ENCODE results near the gene LHFPL4. TPM values are rescaled to one million over a fixed set of nuclear protein-coding genes. Genes with fewer than 3 reads are reported as not detected.
"Not testable (repeated sequence)": the region's sequence is repeated elsewhere in the genome, so short reads cannot be mapped to it uniquely, and the experiment has no call there.

The LHFPL4 gene
- polyA plus RNA-seq (2013, experiment 1 of 2) = 1.3 TPM
- 1.4 TPM for polyA plus RNA-seq (2013, experiment 2 of 2)

- H3K79me2 ChIP-seq (ENCODE audit: control insufficient read depth, insufficient read depth, low read length) = no peaks in the 10 kb centered on the region
- peak within 1 kb of the TSS; percentile 59 for H3K4me2 ChIP-seq (ENCODE audit: low read length)
- no peak within 1 kb of the TSS for H2AK5ac ChIP-seq (ENCODE audit: low read length)
- no peak within 1 kb of the TSS for H4K8ac ChIP-seq (ENCODE audit: low read depth, low read length)
- H2BK120ac ChIP-seq (ENCODE audit: low read depth, low read length) = no peak within 1 kb of the TSS
- no peak within 1 kb of the TSS for H3K18ac ChIP-seq (ENCODE audit: low read length)
- DNase-seq = peak; percentile 20
- no peak within 1 kb of the TSS for H3K27ac ChIP-seq (ENCODE audit: low read depth, low read length)
- WGBS (ENCODE audit: extremely low coverage, insufficient coverage, low lambda C conversion rate) = no CpG with 5 or more reads among the region's 75 CpGs
- no peak within 1 kb of the TSS for H2BK5ac ChIP-seq (ENCODE audit: low read length)
- H3K4ac ChIP-seq (ENCODE audit: low read depth, low read length) = no peak within 1 kb of the TSS
- H3K79me1 ChIP-seq (ENCODE audit: low read length) = no peaks in the 10 kb centered on the region
- no peaks in the 10 kb centered on the region for H3K36me3 ChIP-seq (ENCODE audit: control insufficient read depth, insufficient read depth, low read length)
- peak within 1 kb of the TSS; percentile 74 for H3K56ac ChIP-seq (ENCODE audit: low read length)
- no peak within 1 kb of the TSS for H3K23ac ChIP-seq (ENCODE audit: low read length)
- peaks cover 2% of the 10 kb centered on the region for H3K27me3 ChIP-seq (ENCODE audit: insufficient read depth, low read length, poor library complexity)
- no peak within 1 kb of the TSS for H4K5ac ChIP-seq (ENCODE audit: low read length)
- no peaks in the 10 kb centered on the region for H3K4me1 ChIP-seq (ENCODE audit: control insufficient read depth, low read depth, low read length)
- H2BK15ac ChIP-seq (replicated peaks; ENCODE audit: low read depth) = no peak within 1 kb of the TSS
- peak within 1 kb of the TSS; percentile 42 for H3K4me3 ChIP-seq (ENCODE audit: low read length)
- H3K9ac ChIP-seq (ENCODE audit: low read length) = peak within 1 kb of the TSS; percentile 44
These were observed at the start of gene LHFPL4 for GRCh38 chr3:9553021-9553947. Gene LHFPL4 (minus strand): TSS chr3:9553822. CDS start chr3:9552679, 1,143 bp downstream.

- Histone ChIP-seq H3K4me1 (ENCODE audit: control insufficient read depth, low read depth, low read length) (no peaks in the 10 kb centered on the region), H3K9ac (ENCODE audit: low read length) (no peak overlapping the region), H2BK15ac (replicated peaks; ENCODE audit: low read depth) (no peak overlapping the region), H4K8ac (ENCODE audit: low read depth, low read length) (no peak overlapping the region), H3K79me1 (ENCODE audit: low read length) (no peaks in the 10 kb centered on the region), H3K4me2 (ENCODE audit: low read length) (no peak overlapping the region), H3K18ac (ENCODE audit: low read length) (no peak overlapping the region), H3K56ac (ENCODE audit: low read length) (no peak overlapping the region), H3K23ac (ENCODE audit: low read length) (no peak overlapping the region), H2BK5ac (ENCODE audit: low read length) (no peak overlapping the region), H3K4me3 (ENCODE audit: low read length) (no peak overlapping the region), H3K4ac (ENCODE audit: low read depth, low read length) (no peak overlapping the region), H3K27ac (ENCODE audit: low read depth, low read length) (no peak overlapping the region), H3K79me2 (ENCODE audit: control insufficient read depth, insufficient read depth, low read length) (no peaks in the 10 kb centered on the region), H3K27me3 (ENCODE audit: insufficient read depth, low read length, poor library complexity) (no peaks in the 10 kb centered on the region), H3K36me3 (ENCODE audit: control insufficient read depth, insufficient read depth, low read length) (no peaks in the 10 kb centered on the region), H4K5ac (ENCODE audit: low read length) (no peak overlapping the region), H2AK5ac (ENCODE audit: low read length) (no peak overlapping the region), H2BK120ac (ENCODE audit: low read depth, low read length) (no peak overlapping the region)
- no CpG with 5 or more reads among the region's 4 CpGs for WGBS (ENCODE audit: extremely low coverage, insufficient coverage, low lambda C conversion rate)
- DNase-seq = no peak
These were observed 49.0 kb upstream of the LHFPL4 start for GRCh38 chr3:9602620-9603019.

- not testable (repeated sequence) for H2AK5ac ChIP-seq (ENCODE audit: low read length); H3K23ac ChIP-seq (ENCODE audit: low read length); H3K4me1 ChIP-seq (ENCODE audit: control insufficient read depth, low read depth, low read length); H3K36me3 ChIP-seq (ENCODE audit: control insufficient read depth, insufficient read depth, low read length); H3K27me3 ChIP-seq (ENCODE audit: insufficient read depth, low read length, poor library complexity); H3K18ac ChIP-seq (ENCODE audit: low read length); H3K4ac ChIP-seq (ENCODE audit: low read depth, low read length); H4K8ac ChIP-seq (ENCODE audit: low read depth, low read length); H3K79me2 ChIP-seq (ENCODE audit: control insufficient read depth, insufficient read depth, low read length); H2BK120ac ChIP-seq (ENCODE audit: low read depth, low read length); DNase-seq; H3K27ac ChIP-seq (ENCODE audit: low read depth, low read length); H3K4me2 ChIP-seq (ENCODE audit: low read length); H3K79me1 ChIP-seq (ENCODE audit: low read length); H3K56ac ChIP-seq (ENCODE audit: low read length); H4K5ac ChIP-seq (ENCODE audit: low read length); H2BK5ac ChIP-seq (ENCODE audit: low read length); H3K4me3 ChIP-seq (ENCODE audit: low read length); H2BK15ac ChIP-seq (replicated peaks; ENCODE audit: low read depth); H3K9ac ChIP-seq (ENCODE audit: low read length)
- no CpG with 5 or more reads among the region's 24 CpGs for WGBS (ENCODE audit: extremely low coverage, insufficient coverage, low lambda C conversion rate)
These were observed 47.5 kb upstream of the LHFPL4 start for GRCh38 chr3:9601006-9601581.

GRCh38 chr3:9600597-9600996 is 47.0 kb upstream of the LHFPL4 start:
- H4K5ac ChIP-seq (ENCODE audit: low read length) = no peak overlapping the region
- H4K8ac ChIP-seq (ENCODE audit: low read depth, low read length) = no peak overlapping the region
- no peaks in the 10 kb centered on the region for H3K79me1 ChIP-seq (ENCODE audit: low read length)
- no peak overlapping the region for H3K27ac ChIP-seq (ENCODE audit: low read depth, low read length)
- no peak overlapping the region for H3K9ac ChIP-seq (ENCODE audit: low read length)
- no peak for DNase-seq
- no CpG with 5 or more reads among the region's 42 CpGs for WGBS (ENCODE audit: extremely low coverage, insufficient coverage, low lambda C conversion rate)
- H3K79me2 ChIP-seq (ENCODE audit: control insufficient read depth, insufficient read depth, low read length) = no peaks in the 10 kb centered on the region
- no peaks in the 10 kb centered on the region for H3K36me3 ChIP-seq (ENCODE audit: control insufficient read depth, insufficient read depth, low read length)
- no peak overlapping the region for H3K18ac ChIP-seq (ENCODE audit: low read length)
- no peak overlapping the region for H3K4me2 ChIP-seq (ENCODE audit: low read length)
- H2BK120ac ChIP-seq (ENCODE audit: low read depth, low read length) = no peak overlapping the region
- H3K4me1 ChIP-seq (ENCODE audit: control insufficient read depth, low read depth, low read length) = no peaks in the 10 kb centered on the region
- H3K4me3 ChIP-seq (ENCODE audit: low read length) = no peak overlapping the region
- no peak overlapping the region for H3K23ac ChIP-seq (ENCODE audit: low read length)
- no peaks in the 10 kb centered on the region for H3K27me3 ChIP-seq (ENCODE audit: insufficient read depth, low read length, poor library complexity)
- no peak overlapping the region for H3K56ac ChIP-seq (ENCODE audit: low read length)
- H3K4ac ChIP-seq (ENCODE audit: low read depth, low read length) = no peak overlapping the region
- no peak overlapping the region for H2AK5ac ChIP-seq (ENCODE audit: low read length)
- no peak overlapping the region for H2BK15ac ChIP-seq (replicated peaks; ENCODE audit: low read depth)
- no peak overlapping the region for H2BK5ac ChIP-seq (ENCODE audit: low read length)

- no CpG with 5 or more reads among the region's 7 CpGs for WGBS (ENCODE audit: extremely low coverage, insufficient coverage, low lambda C conversion rate)
These were observed 45.3 kb upstream of the LHFPL4 start for GRCh38 chr3:9598783-9599387.

More at GRCh38 chr3:9598783-9599387, 45.3 kb upstream of the LHFPL4 start:
- H3K27ac ChIP-seq (ENCODE audit: low read depth, low read length) = no peak overlapping the region
- no peak for DNase-seq
- no peaks in the 10 kb centered on the region for H3K79me1 ChIP-seq (ENCODE audit: low read length)
- H3K56ac ChIP-seq (ENCODE audit: low read length) = no peak overlapping the region
- H3K4me3 ChIP-seq (ENCODE audit: low read length) = no peak overlapping the region
- no peaks in the 10 kb centered on the region for H3K36me3 ChIP-seq (ENCODE audit: control insufficient read depth, insufficient read depth, low read length)
- H2BK15ac ChIP-seq (replicated peaks; ENCODE audit: low read depth) = no peak overlapping the region
- H3K4me2 ChIP-seq (ENCODE audit: low read length) = no peak overlapping the region
- no peak overlapping the region for H4K8ac ChIP-seq (ENCODE audit: low read depth, low read length)
- no peak overlapping the region for H3K23ac ChIP-seq (ENCODE audit: low read length)
- H3K9ac ChIP-seq (ENCODE audit: low read length) = no peak overlapping the region
- no peak overlapping the region for H4K5ac ChIP-seq (ENCODE audit: low read length)
- H2AK5ac ChIP-seq (ENCODE audit: low read length) = no peak overlapping the region
- no peak overlapping the region for H3K18ac ChIP-seq (ENCODE audit: low read length)
- no peaks in the 10 kb centered on the region for H3K27me3 ChIP-seq (ENCODE audit: insufficient read depth, low read length, poor library complexity)
- no peak overlapping the region for H3K4ac ChIP-seq (ENCODE audit: low read depth, low read length)
- no peak overlapping the region for H2BK5ac ChIP-seq (ENCODE audit: low read length)
- H3K79me2 ChIP-seq (ENCODE audit: control insufficient read depth, insufficient read depth, low read length) = no peaks in the 10 kb centered on the region
- H3K4me1 ChIP-seq (ENCODE audit: control insufficient read depth, low read depth, low read length) = no peaks in the 10 kb centered on the region
- H2BK120ac ChIP-seq (ENCODE audit: low read depth, low read length) = no peak overlapping the region
